CD4-positive, alpha-beta T cell treated with Interleukin-17A for 4 hours (primary cell): ENCODE results near the gene CACNB4.
"Not testable (repeated sequence)": the region's sequence is repeated elsewhere in the genome, so short reads cannot be mapped to it uniquely, and the experiment has no call there.

ENCODE experiments used
- DNase-seq: peaks from one replicate; pipeline ENCODE4 v3.0.0-alpha.2; 2020; ENCODE audit warnings: mixed read lengths

The CACNB4 gene

DNA sequence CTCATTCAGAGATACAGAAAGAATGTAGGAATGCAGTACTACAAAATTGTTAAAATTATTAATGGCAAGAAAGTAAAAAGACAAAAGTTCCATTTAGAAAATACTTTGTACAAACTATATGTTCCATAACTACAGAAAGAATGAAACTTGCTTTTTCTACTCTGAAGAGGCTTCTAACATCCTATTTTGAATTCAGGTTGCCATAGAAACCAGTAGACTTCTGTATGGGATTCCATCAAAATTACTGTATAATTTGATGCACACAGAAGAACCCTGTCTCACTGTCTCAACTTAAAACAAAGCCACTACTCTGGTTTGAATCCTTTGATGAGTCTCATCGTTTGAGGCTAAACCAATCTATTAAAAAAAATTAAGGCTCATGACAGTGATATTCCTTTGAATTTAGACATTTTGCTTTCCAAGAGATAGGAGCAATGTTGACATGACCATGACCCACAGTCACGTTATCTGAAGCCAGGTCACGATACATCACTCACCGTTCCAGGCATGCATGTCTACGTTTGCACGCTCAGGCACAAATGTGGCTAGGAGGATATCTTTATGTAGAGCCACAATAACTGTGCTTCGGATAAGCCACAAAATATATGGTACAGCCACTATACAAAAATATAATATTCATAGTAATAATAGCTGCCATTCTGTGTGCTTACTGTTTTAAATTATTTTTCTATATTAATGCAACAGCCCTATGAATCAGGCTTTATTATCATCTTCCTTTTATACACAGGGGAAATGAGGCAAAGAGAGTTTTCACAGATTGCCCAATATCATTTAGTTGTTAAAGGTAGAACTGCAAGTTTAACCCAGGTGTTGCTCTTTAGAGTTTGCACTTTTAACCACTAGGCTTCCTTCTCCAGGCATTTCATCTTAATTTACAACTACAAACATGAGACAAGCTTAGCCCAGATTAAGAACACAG is 82.4 kb downstream of the CACNB4 start:
- no peak for DNase-seq

- DNase-seq = no peak
These were observed 83.3 kb downstream of the CACNB4 start for GRCh38 chr2:152015552-152015951.

DNA sequence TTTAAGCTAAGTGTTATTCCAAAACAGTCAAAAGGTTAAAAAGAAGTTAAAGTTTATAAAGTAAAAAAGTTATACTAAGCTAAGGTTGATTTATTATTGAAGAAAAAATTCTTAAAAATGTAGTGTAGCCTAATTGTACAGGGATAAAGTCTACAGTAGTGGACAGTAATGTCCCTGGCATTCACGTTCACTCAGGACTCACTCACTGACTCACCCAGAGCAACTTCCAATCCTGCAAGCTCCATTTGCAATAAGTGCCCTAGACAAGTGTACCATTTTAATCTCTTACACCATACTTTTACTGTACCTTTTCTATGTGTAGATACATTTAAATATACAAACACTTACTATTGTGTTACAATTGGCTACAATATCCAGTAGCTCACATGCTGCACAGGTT is 86.1 kb downstream of the CACNB4 start:
- no peak for DNase-seq

DNA sequence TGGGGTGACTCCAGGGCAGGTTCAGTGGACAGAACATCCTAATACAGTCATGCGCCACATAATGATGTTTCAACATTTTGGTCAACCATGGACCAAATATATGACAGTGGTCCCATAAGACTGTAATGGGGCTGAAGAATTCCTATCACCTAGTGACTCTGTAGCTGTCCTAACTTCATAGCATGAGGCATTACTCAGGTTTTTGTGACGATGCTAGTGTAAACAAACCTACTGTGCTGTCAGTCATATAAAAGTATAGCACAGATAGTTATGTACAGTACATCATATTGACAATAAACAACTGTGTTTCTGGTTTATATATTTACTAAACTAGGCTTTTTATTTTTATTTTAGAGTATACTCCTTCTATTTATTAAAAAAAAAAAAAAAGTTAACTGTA is 87.1 kb downstream of the CACNB4 start:
- no peak for DNase-seq

GRCh38 chr2:152005607-152006006 is 93.2 kb downstream of the CACNB4 start:
- no peak for DNase-seq

- DNase-seq = not testable (repeated sequence)
These were observed 95.6 kb downstream of the CACNB4 start for GRCh38 chr2:152003283-152003682.

DNA sequence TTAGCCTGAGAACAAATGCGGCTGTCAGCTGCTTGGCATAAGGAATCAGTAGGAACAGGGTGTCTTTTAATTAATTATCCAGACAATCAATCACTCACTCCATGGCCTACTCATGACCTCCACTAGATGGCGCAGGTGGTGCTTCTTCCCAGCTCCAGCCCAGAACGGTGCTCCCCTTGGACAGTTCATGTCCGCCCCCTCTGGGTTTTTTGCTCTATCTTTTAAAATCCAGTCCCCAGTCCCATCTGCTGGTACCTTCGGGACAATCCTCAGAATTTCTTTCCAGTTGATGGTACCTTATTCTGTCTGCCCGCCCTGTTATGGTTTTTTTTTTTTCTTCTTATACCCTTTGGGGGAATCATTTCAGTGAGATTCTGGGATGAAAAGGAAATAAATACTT is 99.8 kb downstream of the CACNB4 start:
- DNase-seq = peak; percentile 58

DNA sequence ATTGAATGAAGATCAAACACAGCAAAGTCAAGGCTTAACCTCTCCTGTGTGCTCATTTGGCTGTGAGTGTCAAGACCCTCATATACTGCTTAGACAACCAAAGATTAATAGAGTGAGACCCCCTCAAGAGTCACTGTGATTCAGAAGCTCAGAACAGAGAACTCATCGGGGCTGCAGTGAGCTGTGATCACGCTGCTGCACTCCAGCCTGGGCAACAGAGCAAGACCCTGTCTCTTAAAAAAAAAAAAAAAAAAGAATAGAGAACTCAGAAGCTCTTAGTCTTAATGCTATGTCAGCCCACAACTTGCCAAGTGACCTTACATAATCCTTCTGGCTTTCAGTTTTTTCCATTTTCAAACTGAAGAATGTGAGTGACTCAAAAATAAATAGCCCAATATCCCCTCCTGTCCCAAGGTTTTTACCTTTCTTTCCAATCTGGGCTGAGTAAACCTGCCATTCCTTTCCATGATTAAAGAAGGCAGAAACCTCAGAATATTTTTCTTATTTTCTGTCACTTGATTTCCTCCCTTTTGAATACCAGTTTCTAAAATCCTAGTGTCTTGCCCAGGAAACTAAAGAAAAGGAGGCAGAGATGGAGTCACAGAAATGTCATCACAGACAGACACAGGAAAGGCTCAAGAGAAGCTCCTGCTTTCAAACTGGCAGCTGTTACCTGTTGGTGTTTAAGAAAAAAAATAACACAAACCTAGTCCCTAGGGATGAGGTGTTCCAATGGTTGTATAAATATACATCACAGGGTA is 102.4 kb downstream of the CACNB4 start:
- DNase-seq = no peak

- no peak for DNase-seq
These were observed 103.7 kb downstream of the CACNB4 start for GRCh38 chr2:151995161-151995557.

- DNase-seq = not testable (repeated sequence)
These were observed 104.7 kb downstream of the CACNB4 start for GRCh38 chr2:151994178-151994577.

- no peak for DNase-seq
These were observed 107.8 kb downstream of the CACNB4 start for GRCh38 chr2:151991010-151991409.

GRCh38 chr2:151989378-151989777 is 109.5 kb downstream of the CACNB4 start:
- DNase-seq = no peak

- no peak for DNase-seq
These were observed 111.4 kb downstream of the CACNB4 start for GRCh38 chr2:151987484-151987883.

DNA sequence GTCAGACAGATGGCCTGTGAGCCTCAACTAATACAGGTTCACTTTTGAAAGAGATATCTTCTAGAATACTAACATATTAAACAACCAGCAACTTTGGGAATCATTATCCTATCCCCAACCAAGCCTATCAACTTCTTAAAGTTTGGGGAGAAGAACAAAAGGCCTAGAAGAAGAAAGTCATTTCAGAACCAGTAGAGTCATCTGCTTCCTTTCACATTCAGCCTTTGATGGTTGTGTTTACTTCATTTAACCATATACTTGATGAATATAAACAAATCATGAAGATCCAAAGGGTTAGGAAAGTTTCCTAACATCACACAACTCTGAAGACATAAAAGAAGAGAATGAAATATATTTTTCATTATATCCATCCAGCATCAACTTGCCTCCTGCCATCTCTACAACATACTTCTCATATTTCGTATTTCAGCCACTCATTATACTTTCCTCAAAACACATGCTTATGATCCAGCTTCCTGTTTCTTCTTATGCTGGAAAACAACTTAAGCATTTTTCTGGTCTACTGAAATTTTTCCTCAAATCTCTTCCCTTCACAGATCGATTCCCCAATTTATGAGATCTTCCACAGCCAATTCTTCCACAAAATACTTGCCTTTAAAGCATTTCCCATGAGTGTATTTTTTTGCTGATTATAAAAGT is 114.3 kb downstream of the CACNB4 start:
- no peak for DNase-seq

GRCh38 chr2:151983221-151983620 is 115.6 kb downstream of the CACNB4 start:
- no peak for DNase-seq

GRCh38 chr2:151981886-151982285 is 117.0 kb downstream of the CACNB4 start:
- no peak for DNase-seq

DNA sequence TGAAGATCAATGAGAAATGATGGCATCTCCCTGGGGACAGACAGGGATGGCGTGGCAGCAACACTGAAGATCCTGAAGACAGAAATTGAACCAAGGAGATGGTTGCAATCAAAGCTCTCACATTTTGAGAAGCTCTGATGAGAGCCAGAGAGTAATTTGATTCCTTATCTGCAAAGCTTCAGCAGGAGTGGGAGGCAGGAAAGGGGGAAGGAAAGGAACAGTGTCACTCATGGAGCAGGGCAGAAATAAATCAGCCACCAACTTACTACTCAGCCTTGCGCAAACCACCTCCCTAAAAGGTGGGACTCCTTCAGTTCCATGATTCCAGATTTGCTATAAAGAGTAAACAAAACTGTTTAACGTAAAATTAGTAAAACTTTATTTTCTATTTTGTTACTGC is 119.2 kb downstream of the CACNB4 start:
- DNase-seq = no peak

DNA sequence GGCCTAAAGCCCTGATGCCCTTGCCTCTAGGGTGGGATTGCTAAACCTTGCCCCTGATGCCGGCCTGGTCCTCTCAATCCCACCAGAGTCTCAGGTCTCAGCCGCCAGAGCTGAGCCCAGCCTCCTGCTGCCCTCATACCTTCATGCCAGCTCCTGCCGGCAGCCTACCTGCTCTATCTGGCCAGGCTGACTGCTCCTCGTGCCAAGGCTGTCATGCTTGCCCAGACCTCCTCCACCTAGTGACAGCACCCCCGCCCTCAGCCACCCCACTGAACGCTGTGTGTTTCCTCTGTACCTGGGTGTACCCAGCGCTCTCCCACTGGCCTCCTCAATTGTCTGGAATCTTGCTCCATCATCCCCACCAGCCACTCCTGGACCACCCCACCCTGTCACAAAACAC is 120.1 kb downstream of the CACNB4 start:
- DNase-seq = no peak

GRCh38 chr2:151977631-151978030 is 121.2 kb downstream of the CACNB4 start:
- no peak for DNase-seq

DNA sequence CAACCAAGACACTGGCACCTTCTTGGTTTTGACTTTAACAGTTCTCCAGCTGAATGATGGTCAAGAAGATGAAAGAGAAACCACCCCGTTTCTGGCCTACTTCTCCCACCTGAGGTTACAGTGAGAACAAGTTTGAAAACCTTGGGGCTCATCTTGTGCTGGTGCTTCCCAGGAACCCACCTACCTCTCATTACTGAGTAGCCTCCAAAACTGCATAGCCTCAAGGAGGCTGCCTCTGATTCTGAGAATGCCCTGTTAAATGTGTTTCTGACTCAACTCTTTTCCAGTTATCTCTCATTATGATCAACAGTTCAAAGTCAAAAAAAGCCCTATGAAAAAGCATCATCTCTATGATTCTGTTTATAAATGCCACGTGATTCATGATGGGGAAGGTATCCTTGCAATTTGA is 121.9 kb downstream of the CACNB4 start:
- DNase-seq = no peak

DNA sequence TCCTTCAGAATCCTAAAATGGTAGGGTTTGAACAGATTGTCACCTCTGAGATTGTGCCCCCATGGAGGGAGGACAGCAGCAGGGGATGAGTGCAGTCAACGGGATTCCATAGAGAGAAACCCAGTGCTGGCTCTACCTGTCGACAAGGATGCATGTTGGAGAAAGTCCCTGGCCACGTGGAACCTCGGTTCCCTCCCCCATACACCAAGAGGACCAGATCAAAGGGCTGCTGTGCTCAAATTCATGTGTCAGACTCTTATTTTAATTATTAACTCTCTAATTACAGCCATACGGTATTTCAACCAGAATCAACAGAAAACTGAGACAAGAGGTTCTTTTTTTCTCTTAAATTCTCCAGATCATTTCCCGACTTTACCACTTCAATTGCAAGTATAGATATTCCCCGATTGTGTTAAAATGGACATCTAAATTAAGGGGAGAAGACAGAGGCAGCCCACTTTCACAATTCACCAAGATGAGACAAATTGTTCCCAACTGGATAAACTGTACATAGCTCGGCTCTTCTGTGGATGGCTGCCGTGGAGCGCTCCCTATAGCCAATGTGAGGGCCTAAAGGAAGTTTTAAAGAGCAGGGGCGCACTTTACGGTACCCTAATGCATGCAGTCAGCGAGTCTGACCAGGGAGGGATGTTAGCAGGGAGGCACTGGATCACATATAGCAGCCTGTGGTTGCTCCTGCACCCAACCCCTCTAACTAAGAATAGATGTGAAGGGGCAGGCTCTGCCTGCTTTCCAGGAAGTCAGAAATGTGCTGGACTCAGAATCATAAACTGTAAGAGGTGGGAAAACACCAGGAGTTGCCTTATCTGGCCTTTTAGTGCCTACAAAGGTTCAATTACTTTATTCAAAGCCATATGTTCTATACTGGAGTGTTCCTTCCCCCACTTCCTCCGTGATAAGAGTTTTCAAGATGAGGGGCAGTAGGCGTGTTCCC is 123.1 kb downstream of the CACNB4 start:
- no peak for DNase-seq

DNA sequence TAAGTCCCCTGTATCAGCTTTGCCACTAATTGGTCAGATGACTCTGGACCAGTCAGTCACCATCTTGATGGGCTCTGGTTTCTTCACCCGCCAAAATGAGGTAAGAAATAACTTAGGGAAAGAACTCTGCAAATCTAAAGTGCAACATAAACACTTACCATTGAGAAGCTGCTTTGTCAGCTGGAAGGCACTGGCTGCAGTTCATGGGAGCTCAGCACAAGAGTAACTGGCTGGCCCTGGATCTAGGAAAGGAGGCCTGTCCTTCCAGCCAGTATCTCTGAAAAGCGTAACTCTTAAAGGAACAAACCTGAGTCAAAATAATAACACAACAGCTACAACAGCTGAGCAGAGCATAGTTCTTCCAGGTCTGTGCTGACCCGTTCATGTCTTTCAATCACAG is 123.9 kb downstream of the CACNB4 start:
- DNase-seq = no peak

DNA sequence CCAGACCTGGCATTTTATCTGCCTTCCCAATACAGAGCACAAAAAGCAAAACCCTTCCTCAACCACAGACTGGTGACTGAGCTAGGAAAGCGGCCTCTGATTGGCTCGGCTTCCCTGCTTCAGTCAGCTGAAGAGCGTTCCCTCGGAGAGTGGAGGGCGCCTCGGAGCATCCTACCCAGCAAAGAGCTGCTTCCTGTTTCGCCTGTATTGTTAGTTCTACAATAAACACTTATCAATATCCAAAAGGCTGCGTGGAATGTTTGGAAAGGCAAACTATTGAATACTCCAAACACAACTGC is 125.0 kb downstream of the CACNB4 start:
- DNase-seq = peak; percentile 4
